Peyer's patch (tissue), 4 donors: ENCODE measurements around the gene GNAZ.

Source experiments
- POLR2A ChIP-seq, 2 donors: fragments of 450-650 bp; IDR thresholded peaks; one replicate each; pipeline ENCODE4 v1.5.1; 2017; ENCODE audit warnings: antibody characterized with exemption in 2 of 2, mild to moderate bottlenecking in 2 of 2, moderate library complexity in 2 of 2
- TF ChIP-seq, protein P1 (sequence below), 6 experiments: fragments of 450-650 bp in 4 of 6; fragments of 200-600 bp in 2 of 6; sonication (generic) in 1 of 6; IDR thresholded peaks; one replicate each; pipeline ENCODE4 v1.5.1; 2017 to 2019; ENCODE audit warnings: antibody characterized with exemption in 6 of 6, mild to moderate bottlenecking in 3 of 6, moderate library complexity in 1 of 6

DNA sequence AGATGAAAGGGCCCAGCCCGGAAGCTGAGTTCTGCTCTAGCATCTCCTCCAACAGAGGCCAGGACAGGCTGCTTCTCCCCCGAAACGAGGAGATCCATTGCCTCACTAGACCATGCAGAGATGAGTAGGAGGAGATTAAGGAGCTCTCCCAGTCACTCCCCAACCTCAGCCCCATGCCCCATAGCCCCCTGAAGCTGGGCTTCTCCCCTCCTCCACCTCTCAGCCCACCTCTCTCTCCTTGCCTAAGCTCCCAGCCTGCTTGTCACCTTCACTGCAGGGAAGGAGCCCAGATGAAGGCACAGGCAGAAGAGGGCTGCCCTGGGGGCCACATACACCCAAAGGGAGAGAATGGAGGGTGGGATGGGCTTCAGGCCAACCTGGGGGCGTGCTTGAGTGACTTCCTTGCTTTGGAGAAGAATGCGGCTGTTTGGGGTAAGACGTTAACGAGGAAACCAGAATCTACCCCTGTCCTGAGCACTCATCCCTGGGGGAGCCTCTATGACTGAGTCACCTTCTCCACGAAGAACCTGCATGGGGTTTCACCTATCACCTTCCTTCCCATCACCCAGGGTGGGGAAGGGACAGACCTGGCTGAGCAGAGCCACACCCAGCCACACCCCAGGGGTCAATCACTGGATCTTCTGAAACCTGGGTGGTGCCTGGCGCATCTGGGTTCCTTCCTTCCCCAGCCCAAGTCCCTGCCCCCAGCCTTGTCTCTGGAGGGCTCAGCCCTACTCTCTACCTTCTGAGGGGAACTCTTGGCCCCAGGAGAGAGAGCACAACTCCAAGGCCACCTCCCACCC lies 11.6 kb upstream of the GNAZ start:
- TF ChIP-seq, protein P1, sequence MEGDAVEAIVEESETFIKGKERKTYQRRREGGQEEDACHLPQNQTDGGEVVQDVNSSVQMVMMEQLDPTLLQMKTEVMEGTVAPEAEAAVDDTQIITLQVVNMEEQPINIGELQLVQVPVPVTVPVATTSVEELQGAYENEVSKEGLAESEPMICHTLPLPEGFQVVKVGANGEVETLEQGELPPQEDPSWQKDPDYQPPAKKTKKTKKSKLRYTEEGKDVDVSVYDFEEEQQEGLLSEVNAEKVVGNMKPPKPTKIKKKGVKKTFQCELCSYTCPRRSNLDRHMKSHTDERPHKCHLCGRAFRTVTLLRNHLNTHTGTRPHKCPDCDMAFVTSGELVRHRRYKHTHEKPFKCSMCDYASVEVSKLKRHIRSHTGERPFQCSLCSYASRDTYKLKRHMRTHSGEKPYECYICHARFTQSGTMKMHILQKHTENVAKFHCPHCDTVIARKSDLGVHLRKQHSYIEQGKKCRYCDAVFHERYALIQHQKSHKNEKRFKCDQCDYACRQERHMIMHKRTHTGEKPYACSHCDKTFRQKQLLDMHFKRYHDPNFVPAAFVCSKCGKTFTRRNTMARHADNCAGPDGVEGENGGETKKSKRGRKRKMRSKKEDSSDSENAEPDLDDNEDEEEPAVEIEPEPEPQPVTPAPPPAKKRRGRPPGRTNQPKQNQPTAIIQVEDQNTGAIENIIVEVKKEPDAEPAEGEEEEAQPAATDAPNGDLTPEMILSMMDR (IDR thresholded peaks at IDR 0.05) = no peak
- no peak for TF ChIP-seq POLR2A (IDR thresholded peaks at IDR 0.05)
